Activated naive CD4-positive, alpha-beta T cell treated with anti-CD3 and anti-CD28 coated beads, Interleukin-2, amount 50 U/mL, for 16 hours (primary cell): ENCODE results near the gene WDR12.
A peak's percentile ranks its signal among the peaks of the same experiment; 100 is the strongest.
"Not testable (repeated sequence)": the region's sequence is repeated elsewhere in the genome, so short reads cannot be mapped to it uniquely, and the experiment has no call there.

Source experiments
- DNase-seq: peaks from one replicate; pipeline ENCODE4 v3.0.0-alpha.2; 2020

WDR12 gene

GRCh38 chr2:202911512-202912341 is at the start of gene WDR12, which contains the start of gene CARF:
WDR12 (minus strand) TSS chr2:202911673; CDS start chr2:202911476, 197 bp downstream.
CARF (plus strand) TSS chr2:202912275; CDS start chr2:202941903, 29,628 bp downstream.
- peak; percentile 91 for DNase-seq

- DNase-seq: no peak
Measured at GRCh38 chr2:202960524-202960923, 49.1 kb upstream of the WDR12 start.

- DNase-seq: no peak
Measured at GRCh38 chr2:202950592-202950991, 39.1 kb upstream of the WDR12 start.

- not testable (repeated sequence) for DNase-seq
Measured at GRCh38 chr2:202949333-202949732, 37.9 kb upstream of the WDR12 start.

GRCh38 chr2:202945497-202945896 is 34.0 kb upstream of the WDR12 start:
- no peak for DNase-seq

- DNase-seq: no peak
Measured at GRCh38 chr2:202944816-202945215, 33.3 kb upstream of the WDR12 start.

- DNase-seq: no peak
Measured at GRCh38 chr2:202944408-202944807, 32.9 kb upstream of the WDR12 start.

GRCh38 chr2:202941771-202942170 is 30.3 kb upstream of the WDR12 start:
- no peak for DNase-seq

- DNase-seq: no peak
Measured at GRCh38 chr2:202938960-202939359, 27.5 kb upstream of the WDR12 start.

GRCh38 chr2:202934456-202934855 is 23.0 kb upstream of the WDR12 start:
- no peak for DNase-seq

GRCh38 chr2:202933958-202934357 is 22.5 kb upstream of the WDR12 start:
- DNase-seq: no peak

GRCh38 chr2:202933139-202933510 is 21.7 kb upstream of the WDR12 start:
- no peak for DNase-seq

GRCh38 chr2:202932425-202933138 is 21.1 kb upstream of the WDR12 start:
- no peak for DNase-seq

GRCh38 chr2:202918860-202919259 is 7.4 kb upstream of the WDR12 start:
- no peak for DNase-seq

- not testable (repeated sequence) for DNase-seq
Measured at GRCh38 chr2:202912342-202913201, 1.1 kb upstream of the WDR12 start.

GRCh38 chr2:202911203-202911511 is 316 bp downstream of the WDR12 start:
- no peak for DNase-seq

- no peak for DNase-seq
Measured at GRCh38 chr2:202910698-202911097, 775 bp downstream of the WDR12 start.

- not testable (repeated sequence) for DNase-seq
Measured at GRCh38 chr2:202910250-202910649, 1.2 kb downstream of the WDR12 start.

GRCh38 chr2:202909394-202910192 is 1.9 kb downstream of the WDR12 start:
- no peak for DNase-seq

- DNase-seq: no peak
Measured at GRCh38 chr2:202908186-202908585, 3.3 kb downstream of the WDR12 start.

GRCh38 chr2:202905507-202905906 is 6.0 kb downstream of the WDR12 start:
- DNase-seq: not testable (repeated sequence)

GRCh38 chr2:202885190-202885589 is 26.3 kb downstream of the WDR12 start:
- DNase-seq: no peak
